ENCODE measurements around the gene FBXL12. TPM values are rescaled to one million over a fixed set of nuclear protein-coding genes. Genes with fewer than 3 reads are reported as not detected.

The FBXL12 gene
- total RNA-seq, 2 donors from 2014 or later = 16.1 to 25.4 TPM

GRCh38 chr19:9842834-9843625, 24.2 kb upstream of the FBXL12 start:
- Histone ChIP-seq H3K4me3 (no peak overlapping the region), H3K27ac (no peak overlapping the region), H3K36me3 (replicated peaks in 1 of 2; ENCODE audit: insufficient read depth in 1 of 2, low read depth in 2 of 2) (peaks cover 0 to 14% of the 10 kb centered on the region in 2 donors), H3K27me3 (no peaks in the 10 kb centered on the region), H3K4me1 (no peaks in the 10 kb centered on the region), H3K9me3 (no peaks in the 10 kb centered on the region)
- no peak for ATAC-seq
- intact Hi-C loops (cut with DNase I) = no loop called here
- 89 to 91% methylated on average over 7 to 9 of the region's 9 CpGs for WGBS, 2 donors
- no peak for TF ChIP-seq CTCF (IDR thresholded peaks at IDR 0.05)
- TF ChIP-seq POLR2A (IDR thresholded peaks at IDR 0.05) = no peak
- DNase-seq = no peak

- WGBS, 2 donors = 67% methylated on average over 1 of the region's 1 CpG
- Histone ChIP-seq H3K9me3 (no peaks in the 10 kb centered on the region), H3K4me3 (no peak overlapping the region), H3K27me3 (no peaks in the 10 kb centered on the region), H3K4me1 (peaks cover 12% of the 10 kb centered on the region), H3K27ac (no peak overlapping the region), H3K36me3 (replicated peaks in 1 of 2; ENCODE audit: insufficient read depth in 1 of 2, low read depth in 2 of 2) (peaks cover 0 to 13% of the 10 kb centered on the region in 2 donors)
- intact Hi-C loops (cut with DNase I) = no loop called here
- no peak for ATAC-seq
- TF ChIP-seq POLR2A (IDR thresholded peaks at IDR 0.05) = no peak
- TF ChIP-seq CTCF (IDR thresholded peaks at IDR 0.05) = no peak
- no peak for DNase-seq
Measured at GRCh38 chr19:9839415-9839814, 20.5 kb upstream of the FBXL12 start.

GRCh38 chr19:9838324-9838723, 19.4 kb upstream of the FBXL12 start:
- intact Hi-C loops (cut with DNase I) = no loop called here
- DNase-seq = no peak
- 90 to 96% methylated on average over 9 to 10 of the region's 15 CpGs for WGBS, 2 donors
- Histone ChIP-seq H3K9me3 (no peaks in the 10 kb centered on the region), H3K27ac (no peak overlapping the region), H3K4me1 (peaks cover 12% of the 10 kb centered on the region), H3K4me3 (no peak overlapping the region), H3K27me3 (no peaks in the 10 kb centered on the region), H3K36me3 (replicated peaks in 1 of 2; ENCODE audit: insufficient read depth in 1 of 2, low read depth in 2 of 2) (peaks cover 0 to 13% of the 10 kb centered on the region in 2 donors)
- no peak for TF ChIP-seq CTCF (IDR thresholded peaks at IDR 0.05)
- TF ChIP-seq POLR2A (IDR thresholded peaks at IDR 0.05) = no peak
- ATAC-seq = no peak

GRCh38 chr19:9836021-9836420, 17.1 kb upstream of the FBXL12 start:
- intact Hi-C loops (cut with DNase I) = no loop called here
- ATAC-seq (no peak), DNase-seq (no peak)
- peak overlapping the region in 1 of 2 donors; percentile 95 for H3K4me3 ChIP-seq
- no peaks in the 10 kb centered on the region for H3K27me3 ChIP-seq
- peaks cover 12% of the 10 kb centered on the region for H3K4me1 ChIP-seq
- H3K9me3 ChIP-seq = no peaks in the 10 kb centered on the region
- peaks cover 0 to 3% of the 10 kb centered on the region in 2 donors for H3K36me3 ChIP-seq (replicated peaks in 1 of 2; ENCODE audit: insufficient read depth in 1 of 2, low read depth in 2 of 2)
- H3K27ac ChIP-seq = no peak overlapping the region
- TF ChIP-seq CTCF (IDR thresholded peaks at IDR 0.05) (no peak), POLR2A (IDR thresholded peaks at IDR 0.05) (no peak)
- WGBS, 2 donors = 0 to 2% methylated on average over 1 to 5 of the region's 5 CpGs

GRCh38 chr19:9835507-9835949, 16.6 kb upstream of the FBXL12 start:
- intact Hi-C loops (cut with DNase I) = no loop called here

More at GRCh38 chr19:9835507-9835949, 16.6 kb upstream of the FBXL12 start:
- H3K27me3 ChIP-seq = no peaks in the 10 kb centered on the region
- peak overlapping the region in 3 of 4 donors; percentile 39 to 67 (median 52) for H3K27ac ChIP-seq
- peaks cover 12% of the 10 kb centered on the region for H3K4me1 ChIP-seq
- H3K4me3 ChIP-seq = peak overlapping the region; percentile 62 to 95
- DNase-seq (no peak), ATAC-seq (no peak)
- H3K36me3 ChIP-seq (replicated peaks in 1 of 2; ENCODE audit: insufficient read depth in 1 of 2, low read depth in 2 of 2) = no peaks in the 10 kb centered on the region
- no peaks in the 10 kb centered on the region for H3K9me3 ChIP-seq
- 0 to 1% methylated on average over 8 to 24 of the region's 28 CpGs for WGBS, 2 donors
- TF ChIP-seq CTCF (IDR thresholded peaks at IDR 0.05) (no peak), POLR2A (IDR thresholded peaks at IDR 0.05) (no peak)

All from body of pancreas (tissue), 4 donors.